Esophagus squamous epithelium (tissue), 5 donors: ENCODE results near the gene SEMA4B. TPM values are rescaled to one million over a fixed set of nuclear protein-coding genes. Genes with fewer than 3 reads are reported as not detected.

ENCODE experiments used
- DNase-seq: peaks from one replicate; lab custom pipeline; 2025; lab: John Stamatoyannopoulos, UW
- H3K27ac ChIP-seq, 4 donors: fragments of 200-600 bp; sonication (generic); one replicate each; pipeline ENCODE4 v1.5.1; 2016 to 2019; ENCODE audit warnings: mild to moderate bottlenecking in 1 of 4
- H3K27me3 ChIP-seq, 4 donors: fragments of 200-600 bp; sonication (generic); 1 replicate in 3 of 4; 2 replicates in 1 of 4; pipeline versions ENCODE4 v1.5.1 to v1.6.0; 2017 to 2021; ENCODE audit warnings: antibody characterized with exemption in 1 of 4
- H3K36me3 ChIP-seq, 3 donors: fragments of 200-600 bp; sonication (generic); one replicate each; pipeline ENCODE4 v1.5.1; 2016 to 2019
- H3K4me1 ChIP-seq, 3 donors: fragments of 200-600 bp; sonication (generic); one replicate each; pipeline ENCODE4 v1.5.1; 2017 to 2019
- H3K4me3 ChIP-seq, 4 donors: fragments of 200-600 bp; sonication (generic); 1 replicate in 3 of 4; 2 replicates in 1 of 4; pipeline ENCODE4 v1.5.1; 2016 to 2019; ENCODE audit warnings: mild to moderate bottlenecking in 2 of 4, moderate library complexity in 1 of 4
- H3K9me3 ChIP-seq, 3 donors: fragments of 200-600 bp; sonication (generic); one replicate each; pipeline ENCODE4 v1.5.1; 2016 to 2019
- POLR2A ChIP-seq, 4 donors: fragments of 450-650 bp; IDR thresholded peaks; one replicate each; pipeline ENCODE4 v1.6.1; 2017; ENCODE audit warnings: antibody characterized with exemption in 4 of 4, mild to moderate bottlenecking in 4 of 4, moderate library complexity in 3 of 4
- WGBS, 2 donors: methylation state at CpG; one replicate each; pipeline ENCODE4 v1.1.5; 2018; 5-methylcytosine and 5-hydroxymethylcytosine counted together
- intact Hi-C: fragments of 100-400 bp; cut with DNase I; formaldehyde crosslinking; loops from one replicate; pipeline ENCODE4 v1.15.0; 2022
- total RNA-seq, 4 donors: library from RNA; depleted of rRNA; stranded (reverse); fragments of >200 nt; gene quantifications; one replicate each; pipeline ENCODE4 v1.1.0, GENCODE V29; 2016
- TF ChIP-seq, protein P1 (sequence below), 6 experiments: fragments of 450-650 bp in 4 of 6; fragments of 200-600 bp in 2 of 6; sonication (generic) in 2 of 6; IDR thresholded peaks; one replicate each; pipeline ENCODE4 v1.5.1; 2016 to 2019; ENCODE audit warnings: antibody characterized with exemption in 6 of 6, mild to moderate bottlenecking in 4 of 6, moderate library complexity in 4 of 6
- donor health status: DM: yes; HTN: yes; CAD: no.

The SEMA4B gene
- total RNA-seq, 4 donors from 2014 or later, result 87.9 to 209 (median 136) TPM

DNA sequence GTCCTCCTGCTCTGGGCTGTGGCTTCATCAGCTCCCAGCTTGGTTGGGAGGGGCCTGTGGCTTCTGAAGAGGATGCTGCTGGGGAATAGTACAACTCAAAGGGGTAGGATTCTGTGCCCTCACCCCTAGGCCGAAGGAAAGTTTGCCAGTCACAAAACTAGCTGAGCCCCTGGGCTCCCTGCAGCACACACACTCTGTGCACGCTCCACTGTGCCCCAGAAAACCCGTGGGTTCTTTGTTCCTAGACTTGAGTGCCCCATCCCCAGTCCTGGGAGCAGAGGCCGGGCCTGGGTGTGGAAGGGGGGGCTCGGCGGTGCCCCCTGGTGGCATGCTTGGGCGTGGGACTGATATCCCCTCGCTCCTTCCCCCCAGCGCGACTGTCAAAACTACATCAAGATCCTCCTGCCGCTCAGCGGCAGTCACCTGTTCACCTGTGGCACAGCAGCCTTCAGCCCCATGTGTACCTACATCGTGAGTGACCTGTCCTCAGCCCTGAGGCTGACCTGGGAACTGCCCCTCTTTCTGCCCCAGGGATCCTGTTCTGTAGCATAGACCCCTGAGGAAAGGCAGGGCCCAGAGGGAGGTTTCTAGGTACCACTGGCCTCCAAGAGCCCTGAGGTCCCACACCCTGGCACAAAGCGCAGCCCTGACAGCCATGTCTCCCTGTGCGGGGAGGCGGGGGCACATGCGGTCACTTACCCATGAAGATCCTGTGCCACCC, 18.5 kb downstream of the SEMA4B start:
- H3K27ac ChIP-seq, result peak overlapping the region in 3 of 4 donors; percentile 44 to 96 (median 93)
- TF ChIP-seq, protein P1, sequence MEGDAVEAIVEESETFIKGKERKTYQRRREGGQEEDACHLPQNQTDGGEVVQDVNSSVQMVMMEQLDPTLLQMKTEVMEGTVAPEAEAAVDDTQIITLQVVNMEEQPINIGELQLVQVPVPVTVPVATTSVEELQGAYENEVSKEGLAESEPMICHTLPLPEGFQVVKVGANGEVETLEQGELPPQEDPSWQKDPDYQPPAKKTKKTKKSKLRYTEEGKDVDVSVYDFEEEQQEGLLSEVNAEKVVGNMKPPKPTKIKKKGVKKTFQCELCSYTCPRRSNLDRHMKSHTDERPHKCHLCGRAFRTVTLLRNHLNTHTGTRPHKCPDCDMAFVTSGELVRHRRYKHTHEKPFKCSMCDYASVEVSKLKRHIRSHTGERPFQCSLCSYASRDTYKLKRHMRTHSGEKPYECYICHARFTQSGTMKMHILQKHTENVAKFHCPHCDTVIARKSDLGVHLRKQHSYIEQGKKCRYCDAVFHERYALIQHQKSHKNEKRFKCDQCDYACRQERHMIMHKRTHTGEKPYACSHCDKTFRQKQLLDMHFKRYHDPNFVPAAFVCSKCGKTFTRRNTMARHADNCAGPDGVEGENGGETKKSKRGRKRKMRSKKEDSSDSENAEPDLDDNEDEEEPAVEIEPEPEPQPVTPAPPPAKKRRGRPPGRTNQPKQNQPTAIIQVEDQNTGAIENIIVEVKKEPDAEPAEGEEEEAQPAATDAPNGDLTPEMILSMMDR (IDR thresholded peaks at IDR 0.05), result peak; percentile 42 to 66 (median 61)
- no peak for TF ChIP-seq POLR2A (IDR thresholded peaks at IDR 0.05)
- H3K27me3 ChIP-seq, result no peaks in the 10 kb centered on the region
- no peak overlapping the region for H3K4me3 ChIP-seq
- H3K9me3 ChIP-seq, result no peaks in the 10 kb centered on the region
- no peak for DNase-seq
- peaks cover 20 to 81% (median 22%) of the 10 kb centered on the region in 3 donors for H3K4me1 ChIP-seq
- intact Hi-C loops, result no loop called here
- 56 to 71% methylated on average over 12 to 15 of the region's 17 CpGs for WGBS, 2 donors
- peaks cover 28 to 94% (median 30%) of the 10 kb centered on the region in 3 donors for H3K36me3 ChIP-seq

DNA sequence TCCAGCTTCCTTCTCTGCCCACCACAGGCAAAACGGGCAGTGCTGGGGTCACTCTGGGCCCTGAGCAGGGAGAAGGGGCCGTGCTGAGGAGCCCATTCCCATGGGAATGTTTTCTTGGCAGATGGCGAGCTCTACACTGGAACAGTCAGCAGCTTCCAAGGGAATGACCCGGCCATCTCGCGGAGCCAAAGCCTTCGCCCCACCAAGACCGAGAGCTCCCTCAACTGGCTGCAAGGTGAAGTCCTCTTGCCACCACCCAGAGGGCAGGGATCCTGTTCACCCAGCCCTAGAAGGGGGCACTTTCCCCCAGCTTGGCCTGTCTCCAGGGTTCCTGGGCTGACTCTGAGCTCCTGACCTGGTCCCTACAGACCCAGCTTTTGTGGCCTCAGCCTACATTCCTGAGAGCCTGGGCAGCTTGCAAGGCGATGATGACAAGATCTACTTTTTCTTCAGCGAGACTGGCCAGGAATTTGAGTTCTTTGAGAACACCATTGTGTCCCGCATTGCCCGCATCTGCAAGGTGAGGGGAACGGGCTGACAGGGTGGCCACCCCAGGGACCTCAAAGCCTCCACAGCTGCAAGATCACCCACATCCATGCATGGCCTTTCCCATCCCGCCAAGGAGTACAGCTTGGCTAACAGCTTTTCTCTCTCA, 20.2 kb downstream of the SEMA4B start:
- DNase-seq, result no peak
- Histone ChIP-seq H3K27me3 (no peaks in the 10 kb centered on the region), H3K9me3 (no peaks in the 10 kb centered on the region), H3K4me3 (no peak overlapping the region), H3K36me3 (peaks cover 42 to 100% (median 46%) of the 10 kb centered on the region in 3 donors), H3K4me1 (peaks cover 19 to 68% (median 20%) of the 10 kb centered on the region in 3 donors), H3K27ac (peak overlapping the region; percentile 71 to 83 (median 74))
- intact Hi-C loops, result no loop called here
- WGBS, 2 donors, result 40 to 48% methylated on average over 2 to 14 of the region's 14 CpGs
- TF ChIP-seq POLR2A (IDR thresholded peaks at IDR 0.05), result no peak
- TF ChIP-seq, protein P1 (IDR thresholded peaks at IDR 0.05), result peak; percentile 25 to 67 (median 62)

DNA sequence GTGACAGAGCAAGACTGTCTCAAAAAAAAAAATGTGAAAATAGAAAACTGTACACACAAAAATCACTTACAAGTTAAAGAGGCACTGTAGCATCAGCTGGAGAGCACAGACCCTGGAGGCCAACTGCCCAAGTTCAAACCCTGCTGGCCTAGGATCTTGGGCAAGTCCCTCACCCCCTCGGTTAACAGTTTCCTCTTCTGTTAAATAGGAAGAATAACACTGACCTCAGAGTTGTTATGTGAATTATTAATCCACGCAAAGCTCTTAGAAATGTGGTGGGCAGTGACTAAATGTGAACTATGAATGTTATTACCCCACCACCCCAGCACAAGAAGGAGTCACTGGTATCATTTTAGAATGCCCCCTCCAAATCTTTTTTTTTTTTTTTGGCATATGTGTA, 21.4 kb downstream of the SEMA4B start:
- intact Hi-C loops, result no loop called here
- peaks cover 44 to 100% (median 56%) of the 10 kb centered on the region in 3 donors for H3K36me3 ChIP-seq
- TF ChIP-seq POLR2A (IDR thresholded peaks at IDR 0.05), result no peak
- TF ChIP-seq, protein P1 (IDR thresholded peaks at IDR 0.05), result no peak
- DNase-seq, result no peak
- no peak overlapping the region for H3K27ac ChIP-seq
- 68 to 83% methylated on average over 2 of the region's 2 CpGs for WGBS, 2 donors
- H3K9me3 ChIP-seq, result no peaks in the 10 kb centered on the region
- no peak overlapping the region for H3K4me3 ChIP-seq
- peaks cover 14 to 57% (median 15%) of the 10 kb centered on the region in 3 donors for H3K4me1 ChIP-seq
- H3K27me3 ChIP-seq, result no peaks in the 10 kb centered on the region

GRCh38 chr15:90223441-90224165, 22.5 kb downstream of the SEMA4B start:
- H3K27ac ChIP-seq, result peak overlapping the region in 2 of 4 donors; percentile 5 to 6
- DNase-seq, result no peak
- no peaks in the 10 kb centered on the region for H3K27me3 ChIP-seq
- H3K9me3 ChIP-seq, result no peaks in the 10 kb centered on the region
- peaks cover 46 to 100% (median 61%) of the 10 kb centered on the region in 3 donors for H3K36me3 ChIP-seq
- H3K4me3 ChIP-seq, result no peak overlapping the region
- H3K4me1 ChIP-seq, result peaks cover 11 to 57% (median 11%) of the 10 kb centered on the region in 3 donors
- TF ChIP-seq POLR2A (IDR thresholded peaks at IDR 0.05), result no peak
- TF ChIP-seq, protein P1 (IDR thresholded peaks at IDR 0.05), result no peak
- 82 to 88% methylated on average over 8 to 13 of the region's 22 CpGs for WGBS, 2 donors
- intact Hi-C loops, result no loop called here
